Activated CD4-positive, alpha-beta T cell treated with anti-CD3 and anti-CD28 coated beads for 4 hours (primary cell): ENCODE data around the gene PRRC2B.
"Not testable (repeated sequence)": the region's sequence is repeated elsewhere in the genome, so short reads cannot be mapped to it uniquely, and the experiment has no call there.

ENCODE experiments used
- DNase-seq, 2 donors: peaks; one replicate each; pipeline ENCODE4 v3.0.0-alpha.2; 2020

Gene PRRC2B

DNA sequence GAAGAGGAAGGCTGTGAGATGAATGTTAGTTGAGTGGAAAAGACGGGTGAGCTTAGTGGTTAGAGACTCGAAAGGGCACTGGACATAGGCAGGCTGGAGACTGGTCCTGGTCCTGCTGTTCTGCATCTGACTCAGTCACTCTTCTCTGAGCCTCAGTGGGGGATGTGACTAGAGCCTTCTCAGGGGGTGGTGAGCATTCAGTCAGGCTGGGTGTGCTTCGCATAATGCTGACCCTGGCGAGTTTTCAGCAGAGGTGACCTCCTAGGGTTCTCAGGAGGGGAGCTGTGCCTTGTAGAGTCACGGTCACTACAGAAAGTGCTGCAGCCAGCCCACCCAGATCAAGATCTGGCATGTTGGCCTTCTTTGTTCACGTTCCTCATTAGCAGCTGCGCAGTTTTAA is 44.3 kb downstream of the PRRC2B start:
- no peak for DNase-seq

DNA sequence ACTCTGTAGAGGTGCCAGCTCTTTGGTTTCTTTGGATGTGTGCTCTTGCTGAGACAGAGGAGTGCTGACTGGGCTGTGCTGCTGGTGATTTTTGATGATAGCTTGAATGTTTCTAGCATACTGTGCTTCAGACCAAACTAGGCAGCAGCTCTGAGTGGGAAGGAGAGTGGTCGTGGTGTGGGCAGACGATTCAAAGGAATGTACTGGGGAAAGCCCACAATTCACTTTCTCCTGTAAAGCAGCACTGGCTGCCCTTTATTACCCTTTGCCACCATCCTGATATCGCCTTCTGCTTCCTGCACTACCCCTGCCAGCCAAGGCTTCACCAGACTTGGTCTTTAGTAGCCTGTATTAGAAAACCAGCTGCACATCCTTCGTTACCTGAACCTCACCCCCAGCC is 45.3 kb downstream of the PRRC2B start:
- no peak for DNase-seq

DNA sequence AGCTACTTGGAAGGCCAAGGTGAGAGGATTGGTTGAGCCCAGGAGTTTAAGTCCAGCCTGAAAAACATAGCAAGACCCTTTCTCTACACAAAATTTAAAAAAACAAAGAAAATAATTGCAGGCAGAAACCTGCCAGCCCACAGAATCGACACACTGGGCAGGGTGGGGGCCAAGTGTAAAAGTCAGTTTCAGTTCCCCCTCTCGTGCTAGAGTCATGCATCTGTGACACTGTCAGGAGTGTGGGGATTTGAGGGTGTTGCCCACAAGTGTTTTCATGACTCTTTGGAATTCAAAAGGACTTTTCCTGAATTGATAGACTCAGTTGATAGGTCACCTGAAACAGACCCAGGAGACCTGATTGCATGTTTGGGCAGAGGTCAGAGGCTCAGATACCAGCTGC is 47.6 kb downstream of the PRRC2B start:
- no peak for DNase-seq

GRCh38 chr9:131442351-131442750 is 48.5 kb downstream of the PRRC2B start:
- no peak for DNase-seq

DNA sequence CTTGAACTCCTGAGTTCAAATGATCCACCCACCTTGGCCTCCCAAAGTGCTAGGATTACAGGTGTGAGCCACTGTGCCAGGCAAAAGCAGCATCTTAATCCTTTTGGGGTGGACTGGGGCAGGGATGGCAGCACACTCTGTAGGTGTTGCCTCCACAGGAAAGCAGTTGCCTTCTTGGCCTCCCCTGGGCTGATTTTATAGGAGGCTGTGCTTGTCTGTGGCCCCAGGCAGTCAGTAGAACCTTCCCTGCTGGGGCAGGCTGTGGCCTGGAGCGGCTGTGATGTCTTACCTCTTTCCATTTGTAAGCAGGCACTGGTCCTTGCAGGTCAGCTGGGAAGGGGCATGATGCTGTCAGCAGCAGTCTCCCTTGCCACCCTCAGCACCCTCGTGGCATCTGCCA is 49.8 kb downstream of the PRRC2B start:
- DNase-seq, result no peak

DNA sequence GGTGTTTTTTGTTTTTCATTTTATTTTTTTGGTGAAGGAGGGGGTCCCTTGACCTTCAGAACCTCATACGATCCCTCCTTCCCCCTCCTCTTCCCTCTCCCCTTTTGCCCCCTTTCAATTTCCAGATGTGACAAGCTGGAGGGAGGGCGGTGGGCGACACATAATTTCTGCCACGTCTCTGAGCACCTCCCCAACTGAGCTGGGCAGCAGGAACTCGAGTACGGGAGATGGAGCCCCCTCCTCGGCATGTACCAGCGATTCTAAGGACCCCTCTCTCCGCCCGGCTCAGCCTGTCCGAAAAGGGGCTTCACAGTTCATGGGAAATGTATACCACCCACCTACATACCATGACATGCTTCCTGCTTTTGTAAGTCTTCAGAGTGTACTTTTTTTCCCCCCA is 52.4 kb downstream of the PRRC2B start:
- no peak for DNase-seq

DNA sequence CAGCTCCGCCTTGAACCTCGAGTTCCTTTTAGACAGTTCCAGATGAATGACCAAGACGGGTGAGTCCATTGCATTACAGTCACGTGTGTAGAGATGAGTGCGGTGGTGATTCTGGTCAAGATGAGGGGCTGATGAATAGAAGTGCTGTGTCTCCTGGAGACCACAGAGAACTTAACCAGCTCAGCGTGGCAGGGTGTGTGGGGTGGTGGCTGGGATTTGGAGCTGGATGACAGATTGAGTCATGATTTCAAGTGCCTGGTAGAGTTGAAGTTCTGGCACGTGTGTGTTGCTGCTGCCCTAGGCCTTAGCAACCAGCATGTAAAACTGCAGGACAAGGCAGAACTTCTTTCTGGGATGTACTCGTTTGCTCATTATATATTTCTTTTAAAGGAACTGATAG is 53.3 kb downstream of the PRRC2B start:
- no peak for DNase-seq

GRCh38 chr9:131447600-131447999 is 53.7 kb downstream of the PRRC2B start:
- no peak for DNase-seq

DNA sequence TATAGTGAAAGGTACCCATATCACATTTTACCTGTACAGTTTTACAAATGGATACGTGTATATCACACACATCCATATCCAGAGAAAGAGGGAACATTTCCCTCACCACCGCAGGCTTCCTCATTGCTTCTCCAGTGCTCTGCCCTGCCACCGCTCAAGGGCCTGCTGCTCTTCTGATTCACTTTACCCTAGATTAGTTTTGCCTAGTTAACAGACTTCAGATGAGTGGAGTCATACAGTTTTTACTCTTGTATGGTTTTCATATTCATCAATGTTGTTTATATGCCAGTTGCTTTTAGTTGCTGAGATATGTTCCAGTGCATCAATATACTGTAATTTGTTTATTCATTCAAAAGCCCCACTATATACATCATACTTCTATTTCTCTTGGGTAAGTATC is 54.9 kb downstream of the PRRC2B start:
- no peak for DNase-seq

DNA sequence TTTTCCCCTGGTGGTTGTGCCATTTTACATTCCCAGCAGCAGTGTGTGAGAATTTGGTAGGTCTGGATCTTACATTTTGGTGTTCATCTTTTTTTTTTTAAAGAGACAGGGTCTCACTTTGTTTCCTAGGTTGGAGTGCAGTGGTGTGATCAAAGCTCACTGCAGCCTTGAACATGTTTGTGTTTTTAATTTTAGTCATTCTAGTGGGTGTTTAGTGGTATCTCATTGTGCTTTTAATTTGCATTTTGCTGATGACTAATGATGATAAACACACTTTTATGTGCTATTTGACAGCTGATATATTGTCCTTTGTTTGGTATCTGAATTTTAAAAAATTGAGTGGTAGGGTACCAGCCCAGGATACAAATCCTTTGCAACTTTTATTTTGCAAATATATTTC is 55.4 kb downstream of the PRRC2B start:
- no peak for DNase-seq

DNA sequence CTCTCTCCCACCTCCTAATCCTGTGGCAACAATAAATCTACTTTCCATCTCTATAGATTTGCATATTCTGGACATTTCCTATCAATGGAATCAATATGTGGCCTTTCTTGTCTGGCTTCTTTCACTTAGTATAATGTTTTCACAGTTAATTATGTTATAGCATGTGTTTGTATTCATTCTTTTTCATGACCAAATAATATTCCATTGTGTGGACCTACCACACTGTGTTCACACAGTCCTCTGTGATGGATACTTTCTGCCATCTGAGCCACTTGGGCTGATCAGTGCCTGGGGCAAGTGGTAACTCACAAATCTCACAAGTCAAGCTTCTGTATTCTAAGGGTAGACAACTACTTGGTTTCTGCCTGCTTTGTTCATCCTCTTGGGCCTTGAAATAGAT is 60.1 kb downstream of the PRRC2B start:
- DNase-seq, result no peak

GRCh38 chr9:131455655-131456054 is 61.8 kb downstream of the PRRC2B start:
- not testable (repeated sequence) for DNase-seq

DNA sequence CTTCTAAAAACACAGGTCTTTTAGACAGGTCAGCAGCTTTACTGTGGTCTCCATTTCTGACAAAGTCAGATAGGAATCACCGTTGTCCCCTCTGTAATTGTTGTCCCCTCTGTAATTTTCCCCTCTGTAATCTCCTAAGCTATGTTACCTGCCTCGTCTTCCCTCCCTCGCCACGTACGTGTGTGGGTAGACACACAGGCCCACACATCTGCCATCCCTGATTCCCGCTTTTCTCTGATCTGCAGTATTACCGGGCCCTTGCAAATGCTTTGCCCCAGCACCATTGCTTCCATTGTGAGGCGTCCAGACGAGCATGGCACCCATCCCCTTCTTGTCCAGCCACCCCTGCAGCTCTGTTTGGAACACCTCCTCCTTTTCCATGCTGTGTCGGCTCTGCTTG is 63.9 kb downstream of the PRRC2B start:
- no peak for DNase-seq

DNA sequence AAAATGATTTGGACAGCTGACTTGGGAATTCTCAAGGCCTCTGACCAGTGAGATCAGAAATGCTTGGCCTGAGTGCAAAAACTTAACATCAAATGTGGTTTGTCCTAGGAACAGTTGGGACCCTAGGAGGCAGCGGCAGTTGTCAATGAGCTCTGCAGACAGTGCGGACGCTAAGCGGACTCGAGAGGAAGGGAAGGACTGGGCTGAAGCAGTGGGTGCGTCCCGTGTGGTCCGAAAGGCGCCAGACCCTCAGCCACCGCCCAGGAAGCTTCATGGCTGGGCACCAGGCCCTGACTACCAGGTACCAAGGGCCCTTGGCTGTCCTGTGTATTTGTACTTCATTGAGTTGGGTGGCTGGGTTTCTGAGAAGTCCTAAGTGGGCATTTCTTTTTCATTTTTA is 65.2 kb downstream of the PRRC2B start:
- DNase-seq, result no peak

- no peak for DNase-seq
These were observed 67.3 kb downstream of the PRRC2B start for GRCh38 chr9:131461166-131461565.

GRCh38 chr9:131464354-131465000 is 70.6 kb downstream of the PRRC2B start:
- no peak for DNase-seq

GRCh38 chr9:131465401-131465800 is 71.5 kb downstream of the PRRC2B start:
- DNase-seq, result no peak

DNA sequence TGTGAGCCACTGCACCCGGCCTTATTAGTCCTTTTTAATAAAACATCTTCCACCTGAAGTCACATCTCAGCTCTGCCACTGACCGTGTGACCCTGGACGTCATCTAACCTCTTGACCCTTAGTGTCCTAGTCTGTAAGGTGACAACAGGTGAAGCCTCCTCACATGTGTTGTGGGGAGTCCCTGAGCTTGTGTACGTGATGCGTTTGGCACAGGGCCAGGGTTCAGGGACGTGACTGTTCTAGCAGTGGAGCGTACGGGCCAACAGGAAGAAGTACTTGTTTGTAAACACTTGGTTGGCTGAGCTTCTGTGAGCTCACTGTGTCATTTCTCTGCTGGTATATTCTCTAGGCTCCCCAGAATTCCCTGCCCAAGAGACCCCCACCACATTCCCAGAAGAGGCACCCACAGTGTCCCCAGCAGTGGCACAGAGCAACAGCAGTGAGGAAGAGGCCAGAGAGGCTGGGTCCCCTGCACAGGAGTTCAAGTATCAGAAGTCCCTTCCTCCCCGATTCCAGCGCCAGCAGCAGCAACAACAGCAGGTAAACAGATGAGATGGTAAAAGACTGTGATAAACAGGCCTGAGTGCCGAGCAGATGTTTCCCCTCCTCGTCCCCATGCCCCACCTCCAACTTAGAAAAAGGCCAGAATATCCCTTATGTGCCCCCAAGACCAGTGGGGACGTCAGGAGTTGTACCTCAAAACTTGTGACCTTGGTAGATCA is 73.5 kb downstream of the PRRC2B start:
- no peak for DNase-seq

GRCh38 chr9:131468031-131468430 is 74.1 kb downstream of the PRRC2B start:
- DNase-seq, result no peak

GRCh38 chr9:131469356-131469755 is 75.5 kb downstream of the PRRC2B start:
- DNase-seq, result no peak

GRCh38 chr9:131469951-131470350 is 76.1 kb downstream of the PRRC2B start:
- DNase-seq, result no peak

DNA sequence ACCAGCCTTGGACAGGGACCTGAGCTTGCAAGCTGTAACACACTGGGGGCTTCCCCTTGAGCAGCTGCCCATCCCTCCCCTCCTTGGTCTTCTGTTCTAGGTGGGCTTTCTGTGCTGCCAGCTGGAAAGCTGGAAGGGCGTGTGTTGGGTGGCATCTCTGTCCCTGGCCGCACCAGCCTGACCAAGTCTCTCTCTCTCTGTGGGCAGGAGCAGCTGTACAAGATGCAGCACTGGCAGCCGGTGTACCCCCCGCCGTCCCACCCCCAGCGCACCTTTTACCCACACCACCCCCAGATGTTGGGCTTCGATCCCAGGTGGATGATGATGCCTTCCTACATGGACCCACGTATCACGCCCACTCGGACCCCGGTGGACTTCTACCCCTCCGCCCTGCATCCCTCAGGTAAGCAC is 76.7 kb downstream of the PRRC2B start:
- no peak for DNase-seq

GRCh38 chr9:131472085-131472484 is 78.2 kb downstream of the PRRC2B start:
- DNase-seq, result not testable (repeated sequence)

- no peak for DNase-seq
These were observed 79.5 kb downstream of the PRRC2B start for GRCh38 chr9:131473198-131473885.
